OCI-M2 (cell line): ENCODE measurements around the gene PPARA.
"Not testable (repeated sequence)": the region's sequence is repeated elsewhere in the genome, so short reads cannot be mapped to it uniquely, and the experiment has no call there.

Experiments used
- DNase-seq: peaks from one replicate; lab custom pipeline; 2025; ENCODE audit not compliant: unreplicated experiment; lab: John Stamatoyannopoulos, UW

The PPARA gene

DNA sequence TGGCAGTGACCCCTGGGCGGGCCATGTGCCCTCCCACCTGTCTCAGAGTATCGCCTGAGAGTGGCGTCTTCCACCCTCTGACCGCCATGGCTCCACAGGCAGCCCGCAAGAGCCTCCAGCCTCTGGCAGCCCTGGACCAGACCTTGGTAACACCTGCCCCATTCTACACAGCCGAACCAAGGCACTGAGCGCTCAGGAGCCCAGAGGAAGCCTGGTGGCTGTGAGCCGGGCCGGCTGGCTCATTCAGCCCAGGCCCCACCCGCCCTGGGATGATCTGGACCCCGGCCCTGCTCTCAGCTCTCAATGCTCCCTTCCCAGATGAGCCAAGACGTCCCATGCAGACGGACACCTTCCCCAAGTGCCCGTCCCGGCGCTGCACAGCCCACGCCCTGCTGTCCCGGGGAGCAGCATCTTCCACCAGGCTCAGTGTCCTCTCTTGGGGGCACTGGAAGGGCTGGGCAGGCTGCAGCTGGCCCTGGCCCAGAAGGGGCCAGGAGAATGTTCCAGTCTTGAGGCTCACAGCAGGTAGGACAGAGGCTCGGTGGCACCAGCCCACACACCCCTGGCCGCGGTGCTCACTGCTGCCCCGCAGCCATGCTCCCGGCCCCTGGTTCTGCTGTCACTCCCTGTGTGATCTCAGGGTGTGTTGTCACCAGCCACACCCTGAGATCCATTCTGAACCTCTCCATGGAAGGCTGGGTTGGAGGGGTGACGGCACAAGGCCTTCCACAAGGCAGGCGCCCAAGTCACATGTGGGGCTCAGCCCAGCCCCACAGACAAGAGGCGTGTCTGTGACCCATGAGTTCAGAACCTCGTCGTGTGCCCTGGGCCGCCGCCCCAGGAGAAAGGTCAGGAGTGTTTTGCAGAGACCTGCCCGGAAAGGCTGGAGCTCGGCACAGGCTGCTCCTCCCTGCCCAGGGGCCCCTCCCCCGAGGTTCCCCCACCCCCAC is 24.2 kb upstream of the PPARA start:
- no peak for DNase-seq

DNA sequence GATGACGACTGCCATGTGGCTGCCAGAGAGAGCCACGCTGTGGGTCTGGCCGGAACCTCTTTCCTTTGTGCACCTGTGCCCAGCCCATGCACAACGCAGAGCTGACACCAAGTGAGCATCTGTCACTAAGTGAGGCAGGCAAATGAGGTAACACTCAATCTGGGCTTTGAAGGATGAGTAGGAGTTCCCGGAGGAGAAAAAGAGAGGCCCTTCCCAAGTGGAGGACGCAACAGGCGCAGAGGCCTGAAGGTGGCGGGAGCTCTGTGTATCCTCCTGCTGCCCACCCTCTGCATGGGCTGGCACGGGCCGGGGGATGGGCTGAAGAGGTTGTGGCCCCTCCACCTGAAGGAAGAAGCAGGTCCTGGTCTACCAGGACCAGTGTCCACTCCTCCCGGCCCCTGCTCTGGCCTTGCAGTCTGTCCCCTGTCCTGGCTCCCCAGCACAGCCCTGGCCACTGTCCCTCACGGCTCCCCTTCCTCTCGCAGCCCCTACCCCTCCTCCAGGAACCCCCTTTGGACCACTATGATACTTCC is 23.4 kb upstream of the PPARA start:
- no peak for DNase-seq

DNA sequence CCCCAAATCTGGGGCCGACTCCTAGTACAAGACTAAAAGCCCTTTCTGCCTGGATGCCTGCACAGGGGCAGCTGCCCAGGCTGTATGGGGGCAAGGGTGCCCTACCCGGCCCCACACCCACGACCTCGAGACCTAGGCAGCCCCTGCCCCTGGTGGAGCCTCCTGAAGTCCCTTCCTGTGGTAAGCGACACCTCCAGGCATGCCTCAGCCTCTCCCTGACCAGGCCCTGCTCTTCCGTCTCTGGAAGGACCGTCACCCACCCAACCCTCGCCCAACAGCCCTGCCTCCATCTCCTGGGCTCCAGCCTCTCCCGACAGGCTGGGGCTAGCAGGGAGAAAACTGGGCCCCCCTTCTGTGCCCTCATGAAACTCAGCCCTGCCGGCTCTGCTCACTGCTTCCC is 22.8 kb upstream of the PPARA start:
- DNase-seq = no peak

DNA sequence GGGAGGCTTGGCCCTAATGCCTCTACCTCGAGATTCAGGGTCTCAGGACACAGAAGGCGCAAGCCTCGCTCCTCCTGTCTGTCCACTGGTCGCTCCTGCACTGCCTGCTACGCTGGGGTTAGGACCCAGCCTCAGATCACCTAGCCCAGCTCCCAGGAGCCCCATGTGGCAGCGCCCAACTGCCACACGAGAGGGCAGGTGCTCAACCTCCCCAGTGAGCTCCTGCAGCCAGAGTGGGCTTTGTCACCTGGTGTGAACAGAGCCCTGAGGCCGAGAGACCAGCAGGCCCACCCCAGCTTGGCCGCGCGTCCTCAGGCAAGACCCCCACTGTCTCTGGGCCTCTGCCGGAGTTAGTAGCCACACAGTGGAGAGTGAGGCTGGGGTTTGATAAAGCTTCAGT is 21.7 kb upstream of the PPARA start:
- DNase-seq = no peak

DNA sequence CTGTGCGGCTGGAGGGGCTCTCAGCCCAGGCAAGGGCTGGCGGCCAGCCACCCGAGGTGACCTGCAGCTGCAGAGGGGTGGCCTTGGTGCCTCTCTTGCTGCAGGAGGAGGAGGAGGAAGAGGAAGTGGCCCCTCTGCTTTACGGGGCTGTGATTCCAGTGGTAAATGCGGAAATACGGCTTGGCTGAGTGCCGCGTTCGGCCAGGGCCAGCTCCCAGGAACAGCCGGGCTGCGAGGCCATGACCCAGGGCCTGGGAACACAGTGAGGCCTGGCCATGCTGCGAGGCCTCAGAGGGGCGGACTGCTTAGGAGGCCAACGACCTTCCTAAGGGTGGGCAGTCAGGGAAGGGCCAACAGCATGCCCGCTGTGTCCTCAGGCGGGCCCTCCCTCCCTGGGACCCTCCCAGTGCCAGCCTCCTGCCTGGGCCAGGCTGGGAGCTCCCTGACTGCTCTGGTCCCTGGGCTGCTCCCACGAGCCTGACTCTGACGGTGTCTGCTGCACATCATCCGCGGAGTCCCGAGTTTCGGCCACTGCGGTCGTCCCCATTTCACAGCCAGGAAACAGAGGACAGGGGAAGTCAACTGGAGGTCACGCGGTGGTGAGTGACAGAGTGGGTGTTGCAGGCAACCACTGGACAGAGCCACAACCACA is 20.8 kb upstream of the PPARA start:
- no peak for DNase-seq

DNA sequence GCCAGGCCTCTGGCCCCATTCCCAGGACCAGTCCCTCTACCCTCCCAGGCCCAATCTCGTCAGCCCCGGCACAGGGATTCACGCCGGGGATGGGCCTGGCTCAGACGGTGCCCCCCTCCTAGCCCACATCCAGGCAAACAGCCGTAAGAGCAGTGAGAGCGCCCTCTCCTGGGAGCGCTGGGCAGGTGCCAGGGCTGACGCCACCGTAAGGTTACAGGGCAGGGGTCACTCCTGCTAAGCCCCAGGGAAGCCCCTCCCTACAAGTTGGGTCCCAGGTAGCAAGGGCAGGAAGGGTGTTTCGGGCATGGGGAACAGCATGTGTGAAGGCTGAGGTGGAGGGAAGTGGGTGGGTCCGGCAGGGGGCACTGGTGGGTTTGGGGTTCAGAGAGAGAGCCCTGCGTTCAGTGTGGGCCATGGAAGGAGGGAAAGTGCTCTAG is 19.2 kb upstream of the PPARA start:
- DNase-seq = no peak

DNA sequence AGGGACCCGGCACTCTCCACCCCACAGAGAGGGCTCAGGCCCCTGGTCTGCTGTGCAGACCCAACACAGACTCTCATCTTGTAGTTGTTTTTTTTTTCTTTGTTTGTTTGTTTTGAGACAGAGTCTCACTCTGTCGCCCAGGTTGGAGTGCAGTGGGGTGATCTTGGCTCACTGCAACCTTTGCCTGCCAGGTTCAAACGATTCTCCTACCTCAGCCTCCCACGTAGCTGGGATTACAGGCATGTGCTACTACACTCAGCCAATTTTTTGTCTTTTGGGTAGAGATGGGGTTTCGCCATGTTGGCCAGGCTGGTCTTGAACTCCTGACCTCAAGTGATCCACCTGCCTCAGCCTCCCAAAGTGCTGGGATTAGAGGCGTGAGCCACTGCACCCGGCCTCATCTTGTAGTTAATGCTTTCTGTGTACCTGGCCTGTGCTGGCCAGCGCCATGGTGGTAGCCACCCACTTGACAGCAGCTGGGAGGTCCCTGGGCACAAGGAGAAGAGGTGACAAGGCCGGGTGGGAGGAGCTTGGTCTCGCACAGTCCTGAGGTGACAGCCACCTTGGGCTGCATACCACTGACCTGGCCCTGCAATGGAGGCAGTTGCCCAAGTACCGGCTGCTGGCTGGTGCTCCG is 18.0 kb upstream of the PPARA start:
- not testable (repeated sequence) for DNase-seq

DNA sequence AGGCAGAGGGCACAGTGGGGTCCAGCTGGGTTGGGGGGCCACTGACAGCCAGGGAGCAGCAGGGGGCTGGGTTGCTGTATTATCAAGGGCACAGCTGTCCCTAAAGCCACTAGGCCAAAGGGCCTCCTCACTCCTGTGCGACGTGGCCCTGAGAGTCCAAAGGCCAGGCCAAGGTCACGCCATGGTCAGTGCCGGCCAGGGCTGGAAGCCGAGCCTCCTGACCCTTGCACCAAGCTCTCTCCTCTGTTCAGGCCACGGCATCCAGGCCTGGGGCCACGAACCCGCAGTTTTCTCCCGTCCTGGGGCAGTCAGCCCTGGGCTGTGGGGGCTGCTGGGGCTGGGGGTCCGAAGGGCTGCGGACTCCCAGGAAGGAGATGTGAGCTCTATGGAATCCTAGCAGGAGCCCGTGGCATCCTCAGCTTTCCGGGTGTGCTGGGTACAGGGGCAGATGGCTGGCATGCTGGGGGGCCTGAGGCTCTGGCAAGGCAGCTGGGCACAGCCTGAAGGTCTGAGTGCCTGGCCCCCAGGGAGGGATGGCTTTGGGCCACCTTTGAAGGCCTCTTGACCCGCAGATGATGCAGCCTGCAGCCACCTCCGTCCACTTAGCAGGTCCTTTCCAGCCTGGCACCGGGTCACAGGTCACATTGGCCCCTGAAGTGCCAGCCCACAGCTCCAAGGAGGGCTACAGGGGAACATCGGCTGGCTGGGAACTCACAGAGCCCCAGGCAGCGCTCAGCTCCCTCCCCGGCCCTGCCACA is 17.3 kb upstream of the PPARA start:
- no peak for DNase-seq

DNA sequence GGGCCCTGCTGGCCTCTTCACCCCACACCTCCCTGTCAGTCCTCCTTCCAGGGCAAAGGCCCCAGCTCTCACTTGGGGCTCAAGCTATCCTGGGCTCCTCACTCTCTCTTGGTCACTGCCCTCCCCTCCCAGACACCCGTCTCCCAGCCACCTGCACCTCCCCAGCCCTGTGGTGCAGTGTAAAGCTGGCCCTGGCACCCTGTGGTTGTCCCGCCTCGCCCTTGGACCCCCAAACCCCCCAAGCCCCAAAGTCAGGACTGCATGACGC is 16.8 kb upstream of the PPARA start:
- DNase-seq = no peak

DNA sequence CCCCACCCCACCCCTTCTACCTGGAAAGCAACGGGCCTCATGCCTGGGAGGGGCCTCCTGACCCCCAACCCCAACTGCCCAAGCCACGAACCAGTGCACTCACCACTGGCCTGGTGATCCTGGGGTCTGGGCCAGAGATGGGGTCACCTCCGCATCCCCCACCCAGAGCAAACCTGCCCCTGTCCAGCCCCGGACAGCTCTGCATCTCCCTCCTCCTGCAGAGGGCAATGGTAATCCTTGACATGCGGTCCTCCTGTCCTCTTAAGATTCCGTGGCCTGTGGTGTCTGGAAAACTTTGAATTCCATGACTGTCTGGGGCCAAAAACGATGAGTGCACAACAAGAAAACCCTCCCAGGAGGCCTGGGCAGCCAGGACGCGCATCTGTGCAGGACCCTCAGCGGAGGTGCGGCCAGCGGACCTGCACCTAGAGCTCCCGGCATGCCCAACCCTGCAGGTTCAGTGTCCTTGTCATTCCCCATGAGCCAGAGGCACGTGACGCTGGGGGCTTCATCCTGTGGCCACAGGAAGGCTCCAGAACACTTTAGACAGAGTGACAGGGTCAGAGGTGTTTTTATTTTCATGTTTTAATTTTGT is 16.1 kb upstream of the PPARA start:
- no peak for DNase-seq

DNA sequence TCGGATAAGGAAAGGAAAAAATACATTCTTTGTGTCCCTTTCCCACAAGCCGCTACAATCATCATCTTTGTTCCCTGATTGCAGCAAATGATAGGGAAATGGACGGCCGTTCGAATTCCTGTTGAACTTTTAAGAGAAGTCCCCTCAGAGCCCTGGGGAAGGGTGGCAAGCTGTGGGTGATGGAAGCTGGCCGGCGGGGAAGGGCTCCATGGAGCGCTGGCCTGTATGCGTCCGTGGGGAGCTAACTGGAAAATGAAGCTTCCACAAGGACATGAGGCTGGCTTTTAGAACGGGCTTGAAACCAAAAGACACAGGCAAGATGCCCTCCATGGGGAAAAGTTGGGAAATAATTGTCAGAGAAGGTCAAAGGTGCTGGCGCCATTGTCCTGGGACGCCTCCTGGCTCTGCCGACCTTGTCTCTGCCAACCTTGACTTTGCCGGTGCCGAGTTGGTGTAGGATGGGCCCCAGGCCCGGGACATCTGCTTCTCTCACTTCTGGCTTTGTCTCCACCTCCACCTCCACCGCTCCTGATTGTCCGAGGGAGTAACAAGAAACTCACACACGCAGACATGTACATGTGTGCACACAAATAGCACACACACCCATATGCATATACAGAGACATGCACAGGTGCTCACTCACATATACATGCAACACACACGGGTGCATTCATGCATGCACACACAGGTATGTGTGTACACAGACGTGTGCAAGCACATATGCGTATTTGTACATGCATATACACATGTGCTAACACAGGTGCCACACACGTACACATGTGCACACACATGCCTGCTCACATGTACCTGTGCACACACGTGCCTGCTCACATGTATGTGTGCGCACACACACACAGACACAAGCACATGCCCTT is 14.5 kb upstream of the PPARA start:
- DNase-seq = no peak

DNA sequence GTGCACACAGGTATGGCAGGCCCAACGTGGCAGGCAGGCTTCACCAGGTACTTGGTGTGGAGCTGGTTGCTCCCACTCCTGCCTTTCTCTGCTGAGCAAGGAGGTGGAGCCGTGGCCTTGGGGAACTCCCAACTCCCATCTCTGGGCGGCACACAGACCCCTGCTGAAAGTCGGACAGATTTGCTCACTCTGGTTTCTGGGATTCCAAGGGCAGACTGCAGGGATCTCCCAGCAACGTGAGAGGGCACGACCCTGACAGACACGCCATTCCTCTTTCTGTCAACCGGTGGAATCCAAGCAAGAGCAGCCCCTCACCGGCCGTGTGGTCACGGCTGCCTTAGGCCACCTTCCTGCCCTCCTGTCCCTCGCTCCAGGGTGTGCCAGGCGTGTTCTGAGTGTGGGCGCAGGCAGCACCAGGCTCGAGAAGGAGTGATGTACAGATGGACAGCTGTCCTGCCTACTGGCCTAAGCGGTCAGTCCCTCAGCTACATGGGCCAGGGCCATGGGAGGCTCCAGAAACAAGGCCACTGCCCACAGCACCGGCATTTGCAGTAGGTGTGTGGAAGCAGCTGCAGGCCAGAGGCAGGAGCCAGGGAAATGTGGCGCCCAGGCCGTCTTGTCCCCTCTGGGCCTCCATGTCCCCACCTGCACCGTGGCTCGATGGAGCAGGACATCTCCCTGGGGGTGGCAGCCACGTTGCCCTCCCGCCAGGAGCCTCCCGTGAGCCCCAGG is 13.7 kb upstream of the PPARA start:
- DNase-seq = no peak

DNA sequence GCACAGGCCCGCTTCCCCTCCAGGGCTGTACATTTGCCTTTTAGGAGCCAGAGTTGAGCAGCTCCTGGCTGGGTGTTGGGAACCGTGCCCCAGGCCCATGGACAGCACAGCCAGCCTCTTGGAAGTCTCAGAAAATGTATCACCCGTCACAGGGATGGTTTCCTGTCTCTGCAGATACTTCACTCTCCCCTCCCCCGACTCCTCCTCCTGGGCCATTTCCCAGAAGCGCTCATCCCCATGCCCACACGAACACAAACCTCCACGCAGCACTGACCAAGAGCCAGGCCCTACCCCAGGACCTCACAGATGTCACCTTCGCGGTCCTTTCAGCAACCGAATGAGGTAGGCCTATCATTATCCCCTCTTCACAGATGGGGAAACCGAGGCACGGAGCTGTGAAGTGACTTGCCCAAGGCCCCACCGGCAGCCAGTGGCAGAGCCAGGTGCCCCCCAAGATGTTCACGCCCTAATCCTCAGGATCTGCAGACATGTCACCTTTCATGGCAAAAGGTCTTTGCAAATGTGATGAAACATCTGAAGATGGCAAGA is 13.0 kb upstream of the PPARA start:
- DNase-seq = no peak

DNA sequence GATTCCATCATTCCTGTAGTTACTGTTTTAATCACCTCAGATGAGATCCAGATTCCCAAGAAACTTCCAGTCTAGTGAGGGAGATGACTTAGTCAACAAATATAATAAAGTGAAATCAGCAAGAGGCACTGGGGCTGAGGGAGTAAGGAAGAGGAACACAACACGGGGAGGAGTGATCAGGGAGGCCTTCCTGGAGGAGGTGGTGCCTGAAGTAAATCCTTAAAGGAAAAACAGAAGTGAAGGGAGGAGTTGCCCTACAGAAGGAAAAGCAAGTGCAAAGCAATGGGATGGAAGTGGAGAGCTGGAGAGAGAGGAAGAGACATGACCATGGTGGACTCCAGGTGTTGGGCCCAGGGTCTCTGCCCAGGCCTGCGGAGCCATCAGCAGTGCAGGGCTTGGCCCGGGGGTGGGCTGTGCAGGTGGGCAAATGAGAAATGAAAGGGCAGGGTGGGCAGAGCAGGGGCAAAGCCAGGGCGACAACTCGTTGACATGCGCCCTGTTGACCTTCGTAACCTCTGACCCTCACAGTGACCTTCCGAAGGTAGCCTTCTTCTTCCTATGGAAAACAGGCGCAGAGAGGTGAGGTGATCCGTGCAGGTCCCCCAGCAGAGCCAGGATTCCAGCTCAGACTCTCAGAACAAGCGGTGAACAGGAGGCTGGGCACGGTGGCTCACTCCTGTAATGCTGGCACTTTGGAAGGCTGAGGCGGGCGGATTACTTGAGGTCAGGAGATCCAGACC is 12.1 kb upstream of the PPARA start:
- no peak for DNase-seq

DNA sequence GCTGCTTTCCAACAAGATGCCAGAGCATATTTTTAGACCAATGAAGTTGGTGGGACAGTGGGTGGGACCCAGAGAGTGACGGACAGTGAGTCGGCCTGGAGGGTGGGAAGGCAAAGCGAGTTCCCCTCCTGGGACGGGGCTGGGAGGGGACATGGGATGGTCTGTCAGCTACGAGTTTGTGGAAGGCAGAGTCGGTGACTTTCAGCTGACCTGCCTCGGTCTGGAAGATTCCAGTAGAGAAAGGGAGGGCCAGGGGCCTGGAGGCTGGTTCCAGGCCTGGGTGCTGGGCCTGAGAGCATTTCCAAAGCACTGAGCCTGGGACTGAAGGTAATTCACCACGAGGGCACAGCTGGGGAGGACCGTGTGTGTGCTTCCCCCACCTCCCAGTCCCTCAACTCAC is 10.9 kb upstream of the PPARA start:
- DNase-seq = not testable (repeated sequence)

DNA sequence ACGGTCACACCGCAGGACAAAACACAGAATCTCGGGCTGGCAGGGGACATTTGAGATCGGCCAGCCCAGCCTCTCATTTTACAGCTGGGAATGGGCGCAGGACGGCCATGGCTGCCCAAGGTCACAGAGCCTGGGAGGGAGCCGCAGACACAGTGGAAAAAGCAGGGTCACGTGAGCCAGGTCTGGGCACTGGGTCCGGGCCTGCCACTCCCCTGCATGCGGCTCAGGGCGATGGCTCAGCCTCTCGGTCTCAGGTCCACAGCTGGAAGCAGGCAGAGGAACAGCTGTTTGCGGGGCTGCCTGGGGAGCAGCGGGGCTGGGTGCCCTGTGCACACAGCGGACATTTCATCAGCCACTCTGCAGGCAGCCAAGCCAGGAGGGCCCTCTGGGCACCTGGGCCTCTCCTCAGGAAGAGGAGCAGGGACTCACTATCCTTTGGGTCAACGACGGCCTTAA is 10.4 kb upstream of the PPARA start:
- no peak for DNase-seq

DNA sequence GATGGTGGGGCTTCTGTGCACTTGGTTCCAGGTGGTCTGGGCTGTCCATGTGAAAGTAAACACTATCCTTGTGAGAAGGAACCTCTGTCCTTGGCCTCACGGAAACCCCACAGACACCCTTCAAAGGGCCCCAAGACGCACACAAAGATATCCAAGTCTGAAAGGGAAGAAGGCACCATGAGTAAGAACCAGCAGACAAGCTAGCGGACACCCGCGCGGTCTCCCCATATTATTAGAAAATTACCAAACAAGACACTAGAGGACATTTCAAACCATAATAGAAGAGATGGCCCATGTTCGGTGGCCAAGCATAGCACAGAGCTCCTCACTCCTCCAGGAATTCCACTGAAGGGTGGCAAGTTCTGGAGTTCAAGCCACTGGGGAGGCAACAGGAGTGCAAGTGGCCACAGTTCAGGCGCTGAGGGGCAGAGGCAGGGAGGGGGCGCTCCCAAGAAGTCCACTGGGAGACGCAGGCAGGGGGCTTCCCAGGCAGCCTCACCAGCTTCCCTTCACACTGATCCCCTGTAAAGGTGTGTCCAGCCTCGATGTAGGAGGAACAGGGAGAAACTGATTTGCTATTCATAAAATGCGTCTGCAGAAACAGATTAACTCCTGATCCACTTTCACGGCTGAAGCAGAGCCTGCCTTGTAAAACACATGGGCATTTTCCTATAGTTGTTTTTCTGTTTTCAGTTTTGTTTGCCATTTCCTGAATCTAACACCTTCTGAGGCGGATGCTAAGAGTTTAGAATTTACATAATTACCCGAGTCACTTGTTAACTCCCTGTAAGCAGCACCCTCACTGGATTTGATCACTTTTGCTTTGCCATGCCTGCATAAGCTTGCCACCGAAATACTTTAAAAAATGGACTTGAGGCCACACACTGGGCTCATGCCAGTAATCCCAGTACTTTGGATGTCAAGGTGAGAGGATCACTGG is 9.1 kb upstream of the PPARA start:
- DNase-seq = no peak
